RWPE2 (cell line): ENCODE data around the gene ALK.

Source experiments
- ATAC-seq: fragments of 200-7000 bp; cut with Tn5 transposase; 3 replicates; pipeline ENCODE4 v1.9.1; 2021; ENCODE audit warnings: low read depth
- DNase-seq: peaks from one replicate; pipeline ENCODE4 v3.0.0-alpha.2; 2020; ENCODE audit warnings: low spot score
- H3K27ac ChIP-seq: fragments of 450-650 bp; 2 replicates; pipeline ENCODE4 v1.5.1; 2017; ENCODE audit warnings: mild to moderate bottlenecking; ENCODE audit not compliant: poor library complexity, severe bottlenecking
- H3K27me3 ChIP-seq: fragments of 250-450 bp; sonication (Bioruptor Pico); 2 replicates; pipeline ENCODE4 v1.5.1; 2021; ENCODE audit warnings: mild to moderate bottlenecking, moderate library complexity; ENCODE audit not compliant: insufficient read depth, poor library complexity, severe bottlenecking
- H3K36me3 ChIP-seq: fragments of 250-450 bp; sonication (Bioruptor Pico); 2 replicates; pipeline ENCODE4 v1.5.1; 2020; ENCODE audit warnings: low read depth, mild to moderate bottlenecking, moderate library complexity
- H3K4me1 ChIP-seq: fragments of 250-450 bp; sonication (Bioruptor Pico); 2 replicates; pipeline ENCODE4 v1.5.1; 2021; ENCODE audit warnings: mild to moderate bottlenecking, moderate library complexity; ENCODE audit not compliant: insufficient read depth, poor library complexity, severe bottlenecking
- H3K4me3 ChIP-seq: fragments of 250-450 bp; sonication (Bioruptor Pico); 2 replicates; pipeline ENCODE4 v1.5.1; 2021; ENCODE audit warnings: mild to moderate bottlenecking, moderate library complexity; ENCODE audit not compliant: severe bottlenecking
- H3K9me3 ChIP-seq: fragments of 250-450 bp; sonication (Bioruptor Pico); 2 replicates; pipeline ENCODE4 v1.5.1; 2021; ENCODE audit warnings: mild to moderate bottlenecking, moderate library complexity; ENCODE audit not compliant: severe bottlenecking
- CTCF ChIP-seq: fragments of 450-650 bp; IDR thresholded peaks from one replicate; pipeline ENCODE4 v1.5.1; 2017; ENCODE audit warnings: mild to moderate bottlenecking, moderate library complexity; ENCODE audit not compliant: poor library complexity, severe bottlenecking

Gene ALK

DNA sequence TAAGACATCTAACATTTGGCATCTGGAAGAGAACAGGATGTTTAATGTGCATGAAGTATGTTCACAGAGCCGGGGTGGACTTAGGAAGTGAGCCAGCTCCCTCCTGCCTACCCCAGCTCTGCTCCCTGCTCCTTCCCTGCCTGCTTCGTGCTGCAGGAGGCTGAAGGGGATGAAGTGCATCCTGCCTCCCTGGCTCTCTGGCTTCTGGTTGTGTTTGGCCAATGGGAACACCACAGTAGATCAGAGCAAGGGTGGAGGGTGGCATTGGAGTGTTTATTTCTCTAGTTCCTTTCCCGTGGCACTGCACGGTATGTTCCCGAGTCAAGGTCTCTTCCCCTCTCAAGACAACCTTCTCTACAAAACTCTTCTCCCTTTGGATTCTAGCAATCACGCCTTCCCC lies 426.3 kb downstream of the ALK start:
- DNase-seq (no peak), ATAC-seq (no peak)
- no peaks in the 10 kb centered on the region for H3K4me1 ChIP-seq
- no peaks in the 10 kb centered on the region for H3K9me3 ChIP-seq
- H3K27me3 ChIP-seq: no peaks in the 10 kb centered on the region
- H3K4me3 ChIP-seq: no peak overlapping the region
- no peak for TF ChIP-seq CTCF
- H3K27ac ChIP-seq: no peak overlapping the region
- H3K36me3 ChIP-seq: no peaks in the 10 kb centered on the region

GRCh38 chr2:29492701-29493100 lies 428.7 kb downstream of the ALK start:
- Histone ChIP-seq H3K4me3 (no peak overlapping the region), H3K36me3 (no peaks in the 10 kb centered on the region), H3K4me1 (no peaks in the 10 kb centered on the region), H3K27me3 (no peaks in the 10 kb centered on the region), H3K9me3 (no peaks in the 10 kb centered on the region), H3K27ac (no peak overlapping the region)
- TF ChIP-seq CTCF: no peak
- no peak for DNase-seq
- ATAC-seq: no peak

DNA sequence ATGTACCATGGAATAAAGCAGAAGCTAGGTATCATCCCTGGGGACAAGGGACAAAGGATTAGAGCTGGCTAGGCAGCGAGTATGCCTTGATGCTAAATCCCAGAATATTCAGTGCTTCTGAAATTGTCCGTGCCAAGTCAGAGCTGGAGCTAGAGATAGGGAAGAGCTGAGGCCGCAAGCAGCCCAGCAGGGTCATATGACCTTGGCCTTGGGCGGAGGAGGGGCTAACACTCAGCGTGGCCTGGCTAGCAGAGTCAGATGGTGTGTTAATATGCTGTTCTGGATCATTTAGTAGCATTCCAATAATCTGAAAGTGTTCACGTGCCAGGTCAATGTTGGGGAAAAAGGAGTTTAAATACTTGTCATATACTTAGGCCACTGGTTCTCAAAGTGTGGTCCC lies 431.3 kb downstream of the ALK start:
- DNase-seq (no peak), ATAC-seq (no peak)
- H3K27ac ChIP-seq: no peak overlapping the region
- H3K9me3 ChIP-seq: no peaks in the 10 kb centered on the region
- no peaks in the 10 kb centered on the region for H3K36me3 ChIP-seq
- H3K4me1 ChIP-seq: no peaks in the 10 kb centered on the region
- H3K27me3 ChIP-seq: no peaks in the 10 kb centered on the region
- no peak for TF ChIP-seq CTCF
- H3K4me3 ChIP-seq: no peak overlapping the region

- no peak for ATAC-seq
- no peak for TF ChIP-seq CTCF
- Histone ChIP-seq H3K4me3 (no peak overlapping the region), H3K4me1 (no peaks in the 10 kb centered on the region), H3K27me3 (no peaks in the 10 kb centered on the region), H3K36me3 (no peaks in the 10 kb centered on the region), H3K9me3 (no peaks in the 10 kb centered on the region), H3K27ac (no peak overlapping the region)
- DNase-seq: no peak
Observed at GRCh38 chr2:29489568-29489967, 431.8 kb downstream of the ALK start.

- TF ChIP-seq CTCF: no peak
- Histone ChIP-seq H3K9me3 (no peaks in the 10 kb centered on the region), H3K27me3 (no peaks in the 10 kb centered on the region), H3K27ac (no peak overlapping the region), H3K4me1 (no peaks in the 10 kb centered on the region), H3K4me3 (no peak overlapping the region), H3K36me3 (no peaks in the 10 kb centered on the region)
- no peak for ATAC-seq
- DNase-seq: no peak
Observed at GRCh38 chr2:29487967-29488555, 433.3 kb downstream of the ALK start.
